Stomach (tissue), 9 donors: ENCODE data around the gene DNER. TPM values are rescaled to one million over a fixed set of nuclear protein-coding genes. Genes with fewer than 3 reads are reported as not detected.

Source experiments
- DNase-seq, 2 donors: peaks; one replicate each; pipeline versions ENCODE4 v3.0.0 to v3.0.0-alpha.2; 2013 to 2019
- H3K27ac ChIP-seq, 5 donors: fragments of 200-600 bp in 4 of 5; sonication (generic) in 4 of 5; one replicate each; pipeline ENCODE4 v1.5.1; 2013 to 2019; ENCODE audit warnings: mild to moderate bottlenecking in 1 of 5, moderate library complexity in 1 of 5
- H3K27me3 ChIP-seq, 3 donors: fragments of 200-600 bp; sonication (generic); one replicate each; pipeline ENCODE4 v1.5.1; 2017 to 2019; ENCODE audit warnings: mixed run types in 1 of 3
- H3K36me3 ChIP-seq, 4 donors: fragments of 200-600 bp; sonication (generic); 1 replicate in 3 of 4; 2 replicates in 1 of 4; pipeline ENCODE4 v1.5.1; 2016 to 2019
- H3K4me1 ChIP-seq, 4 donors: fragments of 200-600 bp; sonication (generic); one replicate each; pipeline ENCODE4 v1.5.1; 2016 to 2019
- H3K4me3 ChIP-seq, 4 donors: fragments of 200-600 bp; sonication (generic) in 3 of 4; one replicate each; pipeline ENCODE4 v1.5.1; 2016 to 2019; ENCODE audit warnings: mild to moderate bottlenecking in 1 of 4
- H3K9me3 ChIP-seq, 4 donors: fragments of 200-600 bp; sonication (generic); one replicate each; pipeline ENCODE4 v1.5.1; 2016 to 2019
- EP300 ChIP-seq: sonication (generic); formaldehyde crosslinking; IDR thresholded peaks from one replicate; pipeline ENCODE4 v1.6.1; 2017; ENCODE audit warnings: antibody characterized with exemption
- POLR2A ChIP-seq, 4 donors: fragments of 450-650 bp; IDR thresholded peaks; one replicate each; pipeline ENCODE4 v1.6.1; 2016; ENCODE audit warnings: antibody characterized with exemption in 4 of 4, control low read depth in 2 of 4, mild to moderate bottlenecking in 1 of 4, moderate library complexity in 1 of 4
- POLR2AphosphoS5 ChIP-seq, 3 donors: sonication (generic); formaldehyde crosslinking; IDR thresholded peaks; one replicate each; pipeline ENCODE4 v1.6.1; 2016; ENCODE audit warnings: antibody characterized with exemption in 3 of 3
- WGBS, 5 donors: extraction: QIAGEN DNeasy Blood & Tissue Kit in 3 of 5; methylation state at CpG; one replicate each; pipeline versions ENCODE4 v1.1.5 to v1.1.7; 2013 to 2018; 5-methylcytosine and 5-hydroxymethylcytosine counted together
- intact Hi-C: fragments of 100-400 bp; cut with DNase I; formaldehyde crosslinking; loops from one replicate; pipeline ENCODE4 v1.15.1; 2023; ENCODE audit warnings: low total_unique reads
- polyA plus RNA-seq, 3 donors: library from polyadenylated mRNA; stranded (reverse); fragments of 200-250 nt; gene quantifications; one replicate each; pipeline ENCODE4 v1.2.3, GENCODE V29; 2013
- total RNA-seq, 5 donors: library from RNA; depleted of rRNA; stranded (reverse); fragments of >200 nt; gene quantifications; one replicate each; pipeline versions ENCODE4 v1.1.0 to v1.2.3, GENCODE V29; 2014 to 2016
- TF ChIP-seq, protein P1 (sequence below), 7 experiments: fragments of 450-650 bp in 4 of 7; fragments of 200-600 bp in 3 of 7; sonication (generic) in 3 of 7; IDR thresholded peaks; one replicate each; pipeline ENCODE4 v1.5.1; 2016 to 2019; ENCODE audit warnings: antibody characterized with exemption in 7 of 7, control low read depth in 2 of 7, mild to moderate bottlenecking in 1 of 7
- donor health status: healthy with polysubstance abuse.
- donor health status: Bipolar disorder and iron deficiency.
- donor health status: healthy.

DNER gene
- total and polyA plus RNA-seq, 8 donors: 1.6 to 10.6 (median 4.9) TPM

DNA sequence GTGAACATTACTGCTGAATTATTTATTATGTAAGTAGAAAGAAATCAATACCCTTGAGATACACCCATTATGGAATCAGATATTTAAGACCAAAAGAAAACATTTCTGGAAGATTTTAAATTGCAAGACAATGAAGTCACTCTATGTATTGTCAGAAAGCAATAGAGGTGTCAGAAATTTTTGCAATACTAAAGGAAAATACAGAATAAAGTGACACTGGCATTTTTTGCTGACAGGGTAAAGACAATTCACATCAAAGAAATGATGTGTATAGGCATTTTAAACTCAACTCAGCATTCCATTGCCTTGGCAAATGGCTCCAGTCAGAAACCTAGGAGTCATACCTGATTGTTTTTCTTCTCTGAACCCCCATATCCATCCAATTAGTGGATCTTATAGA lies 252.2 kb downstream of the DNER start:
- no peaks in the 10 kb centered on the region for H3K36me3 ChIP-seq
- H3K27ac ChIP-seq: no peak overlapping the region
- intact Hi-C loops: no loop called here
- H3K9me3 ChIP-seq: no peaks in the 10 kb centered on the region
- no peak overlapping the region for H3K4me3 ChIP-seq
- H3K4me1 ChIP-seq: no peaks in the 10 kb centered on the region
- H3K27me3 ChIP-seq: no peaks in the 10 kb centered on the region
- no peak for DNase-seq
- no peak for TF ChIP-seq POLR2AphosphoS5 (IDR thresholded peaks at IDR 0.05)
- TF ChIP-seq, protein P1, sequence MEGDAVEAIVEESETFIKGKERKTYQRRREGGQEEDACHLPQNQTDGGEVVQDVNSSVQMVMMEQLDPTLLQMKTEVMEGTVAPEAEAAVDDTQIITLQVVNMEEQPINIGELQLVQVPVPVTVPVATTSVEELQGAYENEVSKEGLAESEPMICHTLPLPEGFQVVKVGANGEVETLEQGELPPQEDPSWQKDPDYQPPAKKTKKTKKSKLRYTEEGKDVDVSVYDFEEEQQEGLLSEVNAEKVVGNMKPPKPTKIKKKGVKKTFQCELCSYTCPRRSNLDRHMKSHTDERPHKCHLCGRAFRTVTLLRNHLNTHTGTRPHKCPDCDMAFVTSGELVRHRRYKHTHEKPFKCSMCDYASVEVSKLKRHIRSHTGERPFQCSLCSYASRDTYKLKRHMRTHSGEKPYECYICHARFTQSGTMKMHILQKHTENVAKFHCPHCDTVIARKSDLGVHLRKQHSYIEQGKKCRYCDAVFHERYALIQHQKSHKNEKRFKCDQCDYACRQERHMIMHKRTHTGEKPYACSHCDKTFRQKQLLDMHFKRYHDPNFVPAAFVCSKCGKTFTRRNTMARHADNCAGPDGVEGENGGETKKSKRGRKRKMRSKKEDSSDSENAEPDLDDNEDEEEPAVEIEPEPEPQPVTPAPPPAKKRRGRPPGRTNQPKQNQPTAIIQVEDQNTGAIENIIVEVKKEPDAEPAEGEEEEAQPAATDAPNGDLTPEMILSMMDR (IDR thresholded peaks at IDR 0.05): no peak
- TF ChIP-seq EP300: no peak
- TF ChIP-seq POLR2A (IDR thresholded peaks at IDR 0.05): no peak

DNA sequence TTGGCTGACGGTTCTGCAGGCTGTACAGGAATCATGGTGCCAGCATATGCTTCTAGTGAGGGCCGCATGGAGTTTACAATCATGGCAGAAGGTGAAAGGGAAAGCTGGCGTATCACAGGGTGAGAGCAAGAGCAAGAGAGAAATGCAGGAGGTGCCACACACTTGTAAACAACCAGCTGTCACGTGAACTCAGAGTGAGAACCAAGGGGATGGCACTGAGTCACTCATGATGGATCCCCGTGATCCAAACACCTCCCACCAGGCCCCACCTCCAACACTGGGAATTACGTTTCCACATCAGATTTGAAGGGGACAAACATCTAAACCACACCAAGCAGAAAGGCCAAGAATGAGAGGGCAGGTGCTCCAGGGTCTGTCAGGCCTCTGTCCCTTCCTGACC lies 258.3 kb downstream of the DNER start:
- H3K36me3 ChIP-seq: no peaks in the 10 kb centered on the region
- no peak overlapping the region for H3K27ac ChIP-seq
- intact Hi-C loops: no loop called here
- H3K4me3 ChIP-seq: no peak overlapping the region
- H3K4me1 ChIP-seq: no peaks in the 10 kb centered on the region
- H3K27me3 ChIP-seq: no peaks in the 10 kb centered on the region
- DNase-seq: no peak
- WGBS, 5 donors: 76 to 85% (median 81%) methylated on average over 6 of the region's 6 CpGs
- H3K9me3 ChIP-seq: no peaks in the 10 kb centered on the region
- no peak for TF ChIP-seq EP300
- TF ChIP-seq POLR2AphosphoS5 (IDR thresholded peaks at IDR 0.05): no peak
- TF ChIP-seq, protein P1 (IDR thresholded peaks at IDR 0.05): no peak
- no peak for TF ChIP-seq POLR2A (IDR thresholded peaks at IDR 0.05)

DNA sequence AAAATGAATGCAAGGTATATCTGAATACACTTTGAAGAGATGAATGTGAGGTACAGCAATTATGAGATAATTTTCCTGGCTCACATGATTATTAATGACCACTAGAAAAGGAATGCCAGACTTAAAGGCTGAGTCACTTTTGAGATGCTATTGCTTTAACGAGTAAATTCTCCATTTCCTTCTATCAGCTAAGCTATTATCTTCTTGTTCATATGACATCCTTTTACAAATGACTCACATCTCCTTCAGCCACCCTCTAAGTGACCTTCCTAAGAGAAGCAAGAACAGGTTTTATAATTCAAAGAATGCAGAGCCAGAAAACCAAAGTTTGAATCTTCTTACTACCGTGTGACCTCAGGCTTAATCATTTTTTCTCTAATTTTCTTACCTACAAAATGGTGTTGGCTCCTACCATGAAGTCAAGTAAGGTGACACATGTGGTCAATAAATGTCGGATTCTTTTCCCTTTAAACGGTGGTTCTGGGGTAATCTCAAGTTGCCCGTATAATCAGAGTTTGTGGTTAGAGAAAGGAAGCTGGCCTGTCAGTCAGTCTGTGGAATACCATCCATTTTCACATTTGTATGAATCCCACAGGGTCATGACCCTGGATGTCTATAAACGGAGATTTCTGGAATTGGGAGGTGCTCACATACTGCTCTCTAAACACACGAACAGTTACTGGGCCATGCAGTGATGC lies 259.3 kb downstream of the DNER start:
- no peak overlapping the region for H3K4me3 ChIP-seq
- no peak for DNase-seq
- H3K36me3 ChIP-seq: no peaks in the 10 kb centered on the region
- no peaks in the 10 kb centered on the region for H3K4me1 ChIP-seq
- no peaks in the 10 kb centered on the region for H3K27me3 ChIP-seq
- intact Hi-C loops: no loop called here
- TF ChIP-seq, protein P1 (IDR thresholded peaks at IDR 0.05): no peak
- TF ChIP-seq POLR2A (IDR thresholded peaks at IDR 0.05) (no peak), EP300 (no peak), POLR2AphosphoS5 (IDR thresholded peaks at IDR 0.05) (no peak)
- 49 to 70% (median 63%) methylated on average over 7 of the region's 7 CpGs for WGBS, 5 donors
- no peaks in the 10 kb centered on the region for H3K9me3 ChIP-seq
- no peak overlapping the region for H3K27ac ChIP-seq

GRCh38 chr2:229453230-229453629 lies 261.1 kb downstream of the DNER start:
- Histone ChIP-seq H3K9me3 (no peaks in the 10 kb centered on the region), H3K27ac (no peak overlapping the region), H3K4me1 (no peaks in the 10 kb centered on the region), H3K4me3 (no peak overlapping the region), H3K27me3 (no peaks in the 10 kb centered on the region), H3K36me3 (no peaks in the 10 kb centered on the region)
- intact Hi-C loops: no loop called here
- TF ChIP-seq EP300 (no peak), POLR2A (IDR thresholded peaks at IDR 0.05) (no peak), POLR2AphosphoS5 (IDR thresholded peaks at IDR 0.05) (no peak)
- TF ChIP-seq, protein P1 (IDR thresholded peaks at IDR 0.05): no peak
- no peak for DNase-seq
